ENCODE results near the gene DXO. TPM values are rescaled to one million over a fixed set of nuclear protein-coding genes. Genes with fewer than 3 reads are reported as not detected.

Gene DXO
- total RNA-seq, 1 experiment from 2014 or later: 13.8 TPM

GRCh38 chr6:31945507-31946369 is 26.2 kb downstream of the DXO start, which contains the start of gene CFB:
TSS of gene CFB (plus strand) at chr6:31946095. CDS start at chr6:31946222, 127 bp downstream.
- POLR2A ChIA-PET: interaction anchor here (0.7 kb wide), 1 partner anchor 118 kb away, joined by 3 read pairs; the partner anchor contains the start of gene HSPA1B
- H3K27me3 Mint-ChIP-seq (ENCODE audit: low read depth): peaks cover 58% of the 10 kb centered on the region
- H3K36me3 Mint-ChIP-seq: peaks cover 1% of the 10 kb centered on the region; the same call in 1 of the 2 replicates
- no peak within 1 kb of the TSS for H3K4me3 Mint-ChIP-seq
- ATAC-seq: peak; percentile 72
- no peak for TF ChIP-seq USF1 (CRISPR knock-in tag; IDR thresholded peaks at IDR 0.05)
- no peak for TF ChIP-seq TEAD1 (CRISPR knock-in tag; IDR thresholded peaks at IDR 0.05)
- no peak for TF ChIP-seq ZSCAN18 (CRISPR knock-in tag; IDR thresholded peaks at IDR 0.05)
- TF ChIP-seq ZNF396 (CRISPR knock-in tag; IDR thresholded peaks at IDR 0.05; ENCODE audit: borderline replicate concordance): no peak
- 0 out of 2 replicates have a peak, but pooled peaks have one; percentile 32 for TF ChIP-seq GABPB1 (CRISPR knock-in tag; IDR thresholded peaks at IDR 0.05)
- DNase-seq (ENCODE audit: low spot score): peak; percentile 44
- peaks cover 4% of the 10 kb centered on the region for H3K4me1 Mint-ChIP-seq
- no peaks in the 10 kb centered on the region for H3K9me3 Mint-ChIP-seq
- CTCF ChIA-PET: interaction anchor here (0.8 to 1.1 kb wide), 4 partner anchors 23 to 176 kb away, joined by 3 to 7 read pairs (median 4); no protein-coding TSS in a partner anchor
- H3K27ac Mint-ChIP-seq: peak within 1 kb of the TSS; percentile 42; the same call in 1 of the 2 replicates

- POLR2A ChIA-PET: interaction anchor here (0.7 kb wide), 1 partner anchor 118 kb away, joined by 3 read pairs; the partner anchor contains the start of gene HSPA1B
- peak overlapping the region; percentile 42; the same call in 1 of the 2 replicates for H3K27ac Mint-ChIP-seq
- no peak for ATAC-seq
- CTCF ChIA-PET: interaction anchor here (1.1 kb wide), 3 partner anchors 22 to 175 kb away, joined by 3 to 7 read pairs (median 3); no protein-coding TSS in a partner anchor
- no peaks in the 10 kb centered on the region for H3K36me3 Mint-ChIP-seq
- peaks cover 58% of the 10 kb centered on the region for H3K27me3 Mint-ChIP-seq (ENCODE audit: low read depth)
- peaks cover 10% of the 10 kb centered on the region for H3K4me1 Mint-ChIP-seq
- no peak for DNase-seq (ENCODE audit: low spot score)
- no peaks in the 10 kb centered on the region for H3K9me3 Mint-ChIP-seq
- no peak overlapping the region for H3K4me3 Mint-ChIP-seq
- TF ChIP-seq MLX (CRISPR knock-in tag; IDR thresholded peaks at IDR 0.05): no peak
- no peak for TF ChIP-seq ZNF671 (CRISPR knock-in tag; IDR thresholded peaks at IDR 0.05)
- TF ChIP-seq ZSCAN18 (CRISPR knock-in tag; IDR thresholded peaks at IDR 0.05): no peak
- no peak for TF ChIP-seq NR2C2 (CRISPR knock-in tag; IDR thresholded peaks at IDR 0.05)
- TF ChIP-seq ETV6 (CRISPR knock-in tag; IDR thresholded peaks at IDR 0.05): no peak
- TF ChIP-seq NFE2L1 (CRISPR knock-in tag; IDR thresholded peaks at IDR 0.05): no peak
- no peak for TF ChIP-seq CREB1 (CRISPR knock-in tag; IDR thresholded peaks at IDR 0.05)
- no peak for TF ChIP-seq RORB (CRISPR knock-in tag; IDR thresholded peaks at IDR 0.05)
- no peak for TF ChIP-seq ATF3 (CRISPR knock-in tag; conservative IDR thresholded peaks at IDR 0.05)
- TF ChIP-seq ZNF121 (CRISPR knock-in tag; IDR thresholded peaks at IDR 0.05): no peak
- no peak for TF ChIP-seq FOXK1 (CRISPR knock-in tag; IDR thresholded peaks at IDR 0.05)
- no peak for TF ChIP-seq TEAD1 (CRISPR knock-in tag; IDR thresholded peaks at IDR 0.05)
- TF ChIP-seq MAX (CRISPR knock-in tag; IDR thresholded peaks at IDR 0.05): no peak
- TF ChIP-seq KAT7 (CRISPR knock-in tag; IDR thresholded peaks at IDR 0.05; ENCODE audit: borderline replicate concordance): no peak
- TF ChIP-seq JAZF1 (CRISPR knock-in tag; IDR thresholded peaks at IDR 0.05): no peak
- TF ChIP-seq ARID4B (CRISPR knock-in tag; IDR thresholded peaks at IDR 0.05; ENCODE audit: borderline replicate concordance): no peak
- no peak for TF ChIP-seq CREM (CRISPR knock-in tag; IDR thresholded peaks at IDR 0.05)
- no peak for TF ChIP-seq CDX4 (CRISPR knock-in tag; IDR thresholded peaks at IDR 0.05; ENCODE audit: borderline replicate concordance)
- TF ChIP-seq E2F4 (CRISPR knock-in tag; IDR thresholded peaks at IDR 0.05; ENCODE audit: borderline replicate concordance, low read depth): no peak
Measured at GRCh38 chr6:31945154-31945506, 26.8 kb downstream of the DXO start.
